ENCODE data around the gene HOXA9.

GRCh38 chr7:27201580-27202017, 36.3 kb upstream of the HOXA9 start:
- TF ChIP-seq POLR2A (IDR thresholded peaks at IDR 0.05; ENCODE audit: low read length) (no peak), GATA1 (IDR thresholded peaks at IDR 0.05; ENCODE audit: low read depth, low read length) (no peak)
